ENCODE data around the gene ECT2.
A peak's percentile ranks its signal among the peaks of the same experiment; 100 is the strongest.

GRCh38 chr3:172750368-172751174 lies at the start of gene ECT2:
- TF ChIP-seq CTCF (conservative IDR thresholded peaks at IDR 0.05; ENCODE audit: low read depth, low read length) (peak; percentile 78), EZH2 (IDR thresholded peaks at IDR 0.05; ENCODE audit: borderline replicate concordance, low read depth, low read length, poor library complexity, severe bottlenecking) (no peak)

Measured in A673 (cell line).